Left ventricle myocardium inferior (tissue), 1 donor: ENCODE results near the gene SLIT3. TPM values are rescaled to one million over a fixed set of nuclear protein-coding genes. Genes with fewer than 3 reads are reported as not detected.

Experiments used
- DNase-seq: peaks from one replicate; pipeline ENCODE4 v3.0.0-alpha.2; 2020
- H3K27ac ChIP-seq: fragments of 200-600 bp; replicated peaks from 2 replicates; pipeline ENCODE4 v1.8.0; 2021
- H3K27me3 ChIP-seq: fragments of 200-600 bp; 2 replicates; pipeline ENCODE4 v1.8.0; 2021; ENCODE audit warnings: low read depth
- H3K36me3 ChIP-seq: fragments of 200-600 bp; 2 replicates; pipeline ENCODE4 v1.8.0; 2021
- H3K4me1 ChIP-seq: fragments of 200-600 bp; 2 replicates; pipeline ENCODE4 v1.8.0; 2021
- H3K4me3 ChIP-seq: fragments of 200-600 bp; 2 replicates; pipeline ENCODE4 v1.8.0; 2021; ENCODE audit warnings: mild to moderate bottlenecking, moderate library complexity
- H3K9me3 ChIP-seq: fragments of 200-600 bp; replicated peaks from 2 replicates; pipeline ENCODE4 v1.8.0; 2021
- intact Hi-C: fragments of 100-400 bp; cut with micrococcal nuclease; formaldehyde crosslinking; loops from one replicate; pipeline ENCODE4 v1.11.0; 2022
- total RNA-seq: library from RNA; stranded (reverse); fragmentation: NEBNext Ultra II Directional; extraction: Animal tissue kit (Norgen Biotek cat#: 25700); gene quantifications from one replicate; pipeline ENCODE4 v1.2.1, GENCODE V29; 2021
- TF ChIP-seq, protein P1 (sequence below): fragments of 200-600 bp; IDR thresholded peaks from 2 replicates; pipeline ENCODE4 v1.8.0; 2021; ENCODE audit warnings: antibody characterized with exemption, mild to moderate bottlenecking, borderline replicate concordance
- donor health status: DM: no; HTN: yes; CAD: no; lungs with severe emphysema.

The SLIT3 gene
- total RNA-seq, 1 donor from 2014 or later, result 22.7 TPM

DNA sequence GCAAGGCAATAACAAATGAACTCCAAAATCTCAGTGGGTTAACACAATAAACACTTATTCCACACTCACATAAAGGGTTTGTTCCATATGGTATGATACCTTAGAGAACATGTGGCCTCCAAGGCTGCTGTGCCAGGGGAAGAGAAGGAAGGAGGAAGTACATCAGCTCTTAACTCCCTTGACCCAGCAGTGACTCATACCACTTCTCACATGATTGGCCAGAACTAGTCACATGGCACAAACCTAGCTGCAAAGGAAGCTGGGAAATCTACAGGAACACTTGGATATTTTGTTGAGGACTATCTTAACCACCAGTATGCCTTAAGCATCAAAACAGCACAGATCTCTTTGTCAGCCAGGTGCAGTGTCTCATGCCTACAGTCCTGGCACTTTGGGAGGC lies 99.3 kb downstream of the SLIT3 start:
- intact Hi-C loops, result no loop called here
- Histone ChIP-seq H3K9me3 (peaks cover 13% of the 10 kb centered on the region), H3K36me3 (no peaks in the 10 kb centered on the region), H3K27ac (no peak overlapping the region), H3K4me1 (no peaks in the 10 kb centered on the region), H3K27me3 (no peaks in the 10 kb centered on the region), H3K4me3 (no peak overlapping the region)
- TF ChIP-seq, protein P1, sequence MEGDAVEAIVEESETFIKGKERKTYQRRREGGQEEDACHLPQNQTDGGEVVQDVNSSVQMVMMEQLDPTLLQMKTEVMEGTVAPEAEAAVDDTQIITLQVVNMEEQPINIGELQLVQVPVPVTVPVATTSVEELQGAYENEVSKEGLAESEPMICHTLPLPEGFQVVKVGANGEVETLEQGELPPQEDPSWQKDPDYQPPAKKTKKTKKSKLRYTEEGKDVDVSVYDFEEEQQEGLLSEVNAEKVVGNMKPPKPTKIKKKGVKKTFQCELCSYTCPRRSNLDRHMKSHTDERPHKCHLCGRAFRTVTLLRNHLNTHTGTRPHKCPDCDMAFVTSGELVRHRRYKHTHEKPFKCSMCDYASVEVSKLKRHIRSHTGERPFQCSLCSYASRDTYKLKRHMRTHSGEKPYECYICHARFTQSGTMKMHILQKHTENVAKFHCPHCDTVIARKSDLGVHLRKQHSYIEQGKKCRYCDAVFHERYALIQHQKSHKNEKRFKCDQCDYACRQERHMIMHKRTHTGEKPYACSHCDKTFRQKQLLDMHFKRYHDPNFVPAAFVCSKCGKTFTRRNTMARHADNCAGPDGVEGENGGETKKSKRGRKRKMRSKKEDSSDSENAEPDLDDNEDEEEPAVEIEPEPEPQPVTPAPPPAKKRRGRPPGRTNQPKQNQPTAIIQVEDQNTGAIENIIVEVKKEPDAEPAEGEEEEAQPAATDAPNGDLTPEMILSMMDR, result no peak
- DNase-seq, result no peak

DNA sequence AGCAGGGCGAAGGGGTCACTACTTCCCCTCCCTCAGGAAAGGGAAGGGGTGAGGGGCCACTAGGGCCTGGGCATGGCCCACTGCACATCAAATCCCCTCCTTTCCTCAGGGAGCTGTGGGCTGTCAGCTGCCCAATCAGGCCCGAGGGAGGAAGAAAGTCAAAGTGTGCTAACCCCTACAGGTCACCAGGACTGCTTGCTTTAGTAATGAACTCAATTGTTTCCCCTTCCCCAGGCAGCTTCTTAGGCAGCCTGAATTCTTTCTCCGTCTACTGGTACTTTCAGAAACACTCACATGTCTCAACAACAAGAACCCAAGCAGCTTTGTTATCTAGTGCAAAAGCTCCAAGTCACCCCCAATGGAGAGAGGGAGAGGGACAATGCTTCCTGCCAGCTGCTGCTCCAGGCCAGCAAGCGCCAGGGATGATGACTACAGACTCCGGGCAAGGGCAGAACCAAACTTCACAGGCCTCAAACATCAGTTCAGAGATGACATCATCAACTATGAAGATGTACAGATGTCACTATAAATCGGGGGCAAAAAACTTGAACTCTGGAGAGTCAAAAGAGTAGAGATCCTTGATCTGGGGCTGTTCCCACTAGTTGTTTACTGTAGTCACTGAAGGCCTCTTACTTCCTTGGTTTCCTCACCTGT lies 100.7 kb downstream of the SLIT3 start:
- DNase-seq, result no peak
- intact Hi-C loops, result no loop called here
- Histone ChIP-seq H3K4me1 (no peaks in the 10 kb centered on the region), H3K36me3 (no peaks in the 10 kb centered on the region), H3K4me3 (no peak overlapping the region), H3K9me3 (peaks cover 13% of the 10 kb centered on the region), H3K27ac (no peak overlapping the region), H3K27me3 (no peaks in the 10 kb centered on the region)
- TF ChIP-seq, protein P1, result no peak

DNA sequence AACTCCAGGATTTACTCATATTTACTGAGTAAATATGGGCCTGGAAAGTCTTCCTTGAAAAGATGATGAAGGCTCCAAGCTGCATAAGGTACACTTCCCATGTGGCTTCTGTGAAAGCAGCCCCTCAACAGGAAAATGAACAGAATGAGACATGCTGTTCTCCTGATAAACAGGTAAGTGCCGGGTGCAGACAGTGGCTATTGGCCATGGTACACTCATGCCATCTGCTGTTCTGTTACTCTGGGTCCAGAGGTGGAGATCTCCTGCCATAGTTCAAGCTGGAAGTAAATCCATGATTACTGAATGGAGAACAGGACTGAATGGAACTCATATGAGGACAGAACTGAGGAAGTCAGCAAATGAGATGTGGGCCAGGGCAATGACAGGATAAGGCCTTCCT lies 103.6 kb downstream of the SLIT3 start:
- no peak overlapping the region for H3K4me3 ChIP-seq
- intact Hi-C loops, result no loop called here
- no peaks in the 10 kb centered on the region for H3K4me1 ChIP-seq
- H3K9me3 ChIP-seq, result peaks cover 11% of the 10 kb centered on the region
- H3K27ac ChIP-seq, result no peak overlapping the region
- H3K36me3 ChIP-seq, result no peaks in the 10 kb centered on the region
- TF ChIP-seq, protein P1, result peak; percentile 64
- DNase-seq, result no peak
- no peaks in the 10 kb centered on the region for H3K27me3 ChIP-seq

DNA sequence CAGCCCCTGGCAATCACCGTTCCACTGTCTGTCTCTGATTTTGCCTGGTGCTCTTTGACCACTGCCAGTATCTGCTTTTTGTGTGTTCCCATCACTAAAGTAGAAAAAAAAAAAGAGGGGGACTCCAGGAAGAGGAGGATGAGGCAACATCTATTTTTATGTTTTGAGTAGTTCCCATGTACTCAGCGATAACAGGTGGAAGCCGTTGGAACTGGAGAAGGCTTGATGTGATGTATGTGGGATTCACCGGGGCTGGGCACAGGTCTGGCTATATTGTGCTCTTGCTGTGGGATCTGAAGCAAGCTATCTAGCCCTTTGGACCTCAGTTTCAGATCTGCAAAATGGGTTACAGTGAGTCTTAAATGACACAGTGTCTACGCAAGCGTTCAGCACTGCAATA lies 104.9 kb downstream of the SLIT3 start:
- H3K36me3 ChIP-seq, result no peaks in the 10 kb centered on the region
- no peak overlapping the region for H3K4me3 ChIP-seq
- no peaks in the 10 kb centered on the region for H3K27me3 ChIP-seq
- TF ChIP-seq, protein P1, result no peak
- no peaks in the 10 kb centered on the region for H3K4me1 ChIP-seq
- intact Hi-C loops, result no loop called here
- no peak overlapping the region for H3K27ac ChIP-seq
- no peaks in the 10 kb centered on the region for H3K9me3 ChIP-seq
- no peak for DNase-seq

DNA sequence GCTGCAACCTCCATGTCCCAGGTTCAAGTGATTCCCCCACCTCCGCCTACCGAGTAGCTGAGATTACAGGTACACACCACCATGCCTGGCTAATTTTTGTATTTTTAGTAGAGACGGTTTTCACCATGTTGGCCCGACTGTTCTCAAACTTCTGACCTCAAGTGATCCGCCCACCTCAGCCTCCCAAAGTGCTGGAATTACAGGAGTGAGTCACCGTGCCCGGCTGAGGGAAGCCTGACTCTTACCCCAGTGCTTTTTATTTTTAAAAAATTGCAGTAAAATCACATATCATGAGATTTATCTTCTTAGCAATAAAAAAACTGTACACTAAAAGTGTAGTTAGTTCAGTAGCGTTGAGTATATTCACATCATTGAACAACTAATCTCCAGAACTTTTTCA lies 105.3 kb downstream of the SLIT3 start:
- Histone ChIP-seq H3K36me3 (no peaks in the 10 kb centered on the region), H3K4me1 (no peaks in the 10 kb centered on the region), H3K4me3 (no peak overlapping the region), H3K27ac (no peak overlapping the region), H3K9me3 (no peaks in the 10 kb centered on the region), H3K27me3 (no peaks in the 10 kb centered on the region)
- DNase-seq, result no peak
- TF ChIP-seq, protein P1, result no peak
- intact Hi-C loops, result no loop called here
